NT2/D1 (cell line): ENCODE results near the gene NOVA2.

Source experiments
- DNase-seq: peaks from one replicate; pipeline ENCODE4 v3.0.0-alpha.2; 2011; ENCODE audit warnings: low read depth, low spot score
- H3K27me3 ChIP-seq: 2 replicates; pipeline ENCODE4 v1.6.0; 2011; ENCODE audit warnings: mild to moderate bottlenecking; ENCODE audit not compliant: insufficient read length, insufficient read depth
- H3K36me3 ChIP-seq: 2 replicates; pipeline ENCODE4 v1.6.1; 2011; ENCODE audit warnings: mild to moderate bottlenecking, low read length, mixed read lengths; ENCODE audit not compliant: insufficient read depth, insufficient read length
- H3K4me1 ChIP-seq: 2 replicates; pipeline ENCODE4 v1.5.1; 2011; ENCODE audit not compliant: insufficient read depth, insufficient read length
- H3K4me3 ChIP-seq: 2 replicates; pipeline ENCODE4 v1.5.1; 2011; ENCODE audit warnings: low read depth; ENCODE audit not compliant: insufficient read length
- H3K9ac ChIP-seq: 2 replicates; pipeline ENCODE4 v1.6.0; 2011; ENCODE audit warnings: low read depth; ENCODE audit not compliant: insufficient read length
- H3K9me3 ChIP-seq: 2 replicates; pipeline ENCODE4 v1.5.1; 2011; ENCODE audit warnings: mild to moderate bottlenecking, low read length; ENCODE audit not compliant: insufficient read depth
- SUZ12 ChIP-seq: IDR thresholded peaks from 2 replicates; pipeline ENCODE4 v1.6.1; 2011; ENCODE audit not compliant: insufficient read length, insufficient read depth; ENCODE audit errors: extremely low read depth
- YY1 ChIP-seq: IDR thresholded peaks from 2 replicates; pipeline ENCODE4 v1.6.1; 2011; ENCODE audit not compliant: insufficient read length, insufficient read depth
- ZNF274 ChIP-seq: IDR thresholded peaks from 2 replicates; pipeline ENCODE4 v1.6.1; 2011; ENCODE audit warnings: mild to moderate bottlenecking, low read depth, low read length

NOVA2 gene

GRCh38 chr19:45917421-45918091 lies 56.1 kb downstream of the NOVA2 start:
- TF ChIP-seq ZNF274, result no peak
- TF ChIP-seq SUZ12, result no peak
- no peak for TF ChIP-seq YY1

GRCh38 chr19:45913874-45914830 lies 59.5 kb downstream of the NOVA2 start, which contains the start of gene NANOS2:
NANOS2 (minus strand) TSS chr19:45914778; CDS start chr19:45914693, 85 bp downstream.
- Histone ChIP-seq H3K9me3 (no peaks in the 10 kb centered on the region), H3K9ac (no peak within 1 kb of the TSS), H3K36me3 (no peaks in the 10 kb centered on the region), H3K27me3 (no peaks in the 10 kb centered on the region), H3K4me3 (no peak within 1 kb of the TSS), H3K4me1 (peaks cover 4% of the 10 kb centered on the region)
- TF ChIP-seq YY1, result no peak
- TF ChIP-seq SUZ12, result no peak
- TF ChIP-seq ZNF274, result no peak
- DNase-seq, result peak; percentile 57

More at GRCh38 chr19:45917421-45918091, 56.1 kb downstream of the NOVA2 start:
- no peaks in the 10 kb centered on the region for H3K9me3 ChIP-seq
- H3K4me1 ChIP-seq, result no peaks in the 10 kb centered on the region
- no peaks in the 10 kb centered on the region for H3K27me3 ChIP-seq
- no peaks in the 10 kb centered on the region for H3K36me3 ChIP-seq
- DNase-seq, result no peak
- H3K4me3 ChIP-seq, result no peak overlapping the region
- H3K9ac ChIP-seq, result no peak overlapping the region

GRCh38 chr19:45911291-45911690 lies 62.4 kb downstream of the NOVA2 start:
- TF ChIP-seq SUZ12, result no peak
- no peak for TF ChIP-seq YY1
- TF ChIP-seq ZNF274, result no peak
- H3K4me1 ChIP-seq, result peaks cover 4% of the 10 kb centered on the region
- H3K9ac ChIP-seq, result peak overlapping the region; percentile 8
- no peak overlapping the region for H3K4me3 ChIP-seq
- DNase-seq, result no peak
- no peaks in the 10 kb centered on the region for H3K36me3 ChIP-seq
- no peaks in the 10 kb centered on the region for H3K27me3 ChIP-seq
- H3K9me3 ChIP-seq, result no peaks in the 10 kb centered on the region

- no peak overlapping the region for H3K9ac ChIP-seq
- H3K36me3 ChIP-seq, result no peaks in the 10 kb centered on the region
- DNase-seq, result no peak
- H3K9me3 ChIP-seq, result no peaks in the 10 kb centered on the region
- no peak overlapping the region for H3K4me3 ChIP-seq
- TF ChIP-seq ZNF274 (no peak), SUZ12 (no peak), YY1 (no peak)
- H3K4me1 ChIP-seq, result peaks cover 4% of the 10 kb centered on the region
- H3K27me3 ChIP-seq, result no peaks in the 10 kb centered on the region
Observed at GRCh38 chr19:45908956-45909355, 64.7 kb downstream of the NOVA2 start.

- H3K27me3 ChIP-seq, result peaks cover 4% of the 10 kb centered on the region
- H3K9me3 ChIP-seq, result no peaks in the 10 kb centered on the region
- no peak overlapping the region for H3K4me3 ChIP-seq
- TF ChIP-seq ZNF274 (no peak), SUZ12 (no peak), YY1 (no peak)
- DNase-seq, result no peak
- H3K4me1 ChIP-seq, result peaks cover 2% of the 10 kb centered on the region
- no peak overlapping the region for H3K9ac ChIP-seq
- H3K36me3 ChIP-seq, result no peaks in the 10 kb centered on the region
Observed at GRCh38 chr19:45906221-45906620, 67.4 kb downstream of the NOVA2 start.

- H3K9ac ChIP-seq, result no peak overlapping the region
- no peak for DNase-seq
- no peak overlapping the region for H3K4me3 ChIP-seq
- H3K4me1 ChIP-seq, result peaks cover 3% of the 10 kb centered on the region
- H3K27me3 ChIP-seq, result peaks cover 14% of the 10 kb centered on the region
- H3K9me3 ChIP-seq, result no peaks in the 10 kb centered on the region
- no peaks in the 10 kb centered on the region for H3K36me3 ChIP-seq
- TF ChIP-seq ZNF274 (no peak), YY1 (no peak), SUZ12 (no peak)
Observed at GRCh38 chr19:45905011-45905410, 68.7 kb downstream of the NOVA2 start.

- Histone ChIP-seq H3K27me3 (peaks cover 18% of the 10 kb centered on the region), H3K9me3 (no peaks in the 10 kb centered on the region), H3K4me3 (peak overlapping the region; percentile 63), H3K9ac (peak overlapping the region; percentile 72), H3K36me3 (peaks cover 3% of the 10 kb centered on the region), H3K4me1 (peaks cover 3% of the 10 kb centered on the region)
- TF ChIP-seq ZNF274 (no peak), SUZ12 (no peak), YY1 (no peak)
- peak; percentile 89 for DNase-seq
Observed at GRCh38 chr19:45902651-45903625, 70.7 kb downstream of the NOVA2 start.
